Medulla oblongata (tissue), 1 donor: ENCODE measurements around the gene MCU.
"Not testable (repeated sequence)": the region's sequence is repeated elsewhere in the genome, so short reads cannot be mapped to it uniquely, and the experiment has no call there.

Experiments
- DNase-seq: peaks from one replicate; pipeline ENCODE4 v3.0.0-alpha.2; 2015; ENCODE audit errors: extremely low spot score

Gene MCU

DNA sequence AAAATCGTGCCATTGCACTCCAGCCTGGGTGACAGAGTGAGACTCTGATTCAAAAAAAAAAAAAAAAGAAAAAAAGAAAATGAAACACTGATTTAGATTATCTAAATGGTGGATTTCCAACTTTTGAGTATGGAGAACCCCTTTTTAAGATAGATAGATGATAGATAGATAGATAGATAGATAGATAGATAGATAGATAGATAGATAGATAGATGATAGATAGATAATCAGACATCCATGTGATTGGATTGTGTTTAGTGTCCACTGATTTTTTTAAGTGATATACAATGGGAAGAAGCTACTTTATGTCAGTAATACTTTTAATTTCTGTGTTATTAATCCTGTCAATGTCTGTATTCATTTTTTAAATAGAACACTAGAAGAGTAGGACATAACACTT is 207.6 kb downstream of the MCU start:
- no peak for DNase-seq

DNA sequence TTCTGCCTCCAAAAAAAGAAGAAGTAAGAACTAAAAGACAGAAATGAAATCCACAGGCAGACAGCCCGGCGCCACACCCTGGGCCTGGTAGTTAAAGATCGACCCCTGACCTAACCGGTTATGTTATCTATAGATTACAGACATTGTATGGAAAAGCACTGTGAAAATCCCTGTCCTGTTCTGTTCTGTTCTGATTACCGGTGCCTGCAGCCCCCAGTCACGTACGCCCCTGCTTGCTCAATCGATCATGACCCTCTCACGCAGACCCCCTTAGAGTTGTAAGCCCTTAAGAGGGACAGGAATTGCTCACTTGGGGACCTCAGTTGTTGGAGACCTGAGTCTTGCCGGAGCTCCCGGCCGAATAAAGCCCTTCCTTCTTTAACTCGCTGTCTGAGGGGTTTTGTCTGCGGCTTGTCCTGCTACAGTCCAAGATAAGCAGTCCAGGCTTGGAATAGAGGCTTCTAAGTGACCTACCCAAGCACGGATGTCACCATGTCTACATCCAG is 212.1 kb downstream of the MCU start:
- DNase-seq: not testable (repeated sequence)

DNA sequence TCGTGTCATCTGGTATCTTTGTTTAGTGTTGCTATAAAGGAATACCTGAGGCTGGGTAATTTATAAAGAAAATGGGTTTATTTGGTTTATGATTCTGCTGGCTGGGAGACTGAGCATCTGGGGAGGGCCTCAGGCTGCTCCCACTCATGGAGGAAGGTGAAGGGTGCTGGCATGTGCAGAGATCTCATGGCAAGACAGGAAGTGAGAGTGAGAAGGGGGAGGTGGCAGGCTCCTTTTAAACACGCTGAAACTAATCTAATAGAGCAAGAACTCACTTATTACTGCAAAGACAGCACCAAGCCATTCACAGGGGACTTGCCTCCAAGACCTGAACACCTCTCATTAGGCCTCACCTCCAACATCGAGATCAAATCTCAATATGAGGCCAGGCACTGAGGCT is 212.9 kb downstream of the MCU start:
- no peak for DNase-seq

DNA sequence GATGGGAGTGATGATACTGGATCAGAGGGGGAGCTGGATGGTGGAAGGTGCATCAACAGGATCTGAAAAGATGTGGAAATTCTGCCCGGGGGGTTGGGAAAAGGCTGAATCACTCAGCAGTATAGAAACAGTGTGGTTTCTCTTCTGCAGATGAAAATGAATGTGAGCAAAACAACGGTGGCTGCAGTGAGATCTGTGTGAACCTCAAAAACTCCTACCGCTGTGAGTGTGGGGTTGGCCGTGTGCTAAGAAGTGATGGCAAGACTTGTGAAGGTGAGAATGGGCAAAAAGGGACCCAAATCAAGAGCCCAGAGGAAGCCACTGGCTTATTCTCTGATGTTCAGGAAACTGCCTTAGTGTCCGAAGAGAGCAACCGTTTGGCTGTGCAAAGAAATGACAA is 214.5 kb downstream of the MCU start:
- no peak for DNase-seq

DNA sequence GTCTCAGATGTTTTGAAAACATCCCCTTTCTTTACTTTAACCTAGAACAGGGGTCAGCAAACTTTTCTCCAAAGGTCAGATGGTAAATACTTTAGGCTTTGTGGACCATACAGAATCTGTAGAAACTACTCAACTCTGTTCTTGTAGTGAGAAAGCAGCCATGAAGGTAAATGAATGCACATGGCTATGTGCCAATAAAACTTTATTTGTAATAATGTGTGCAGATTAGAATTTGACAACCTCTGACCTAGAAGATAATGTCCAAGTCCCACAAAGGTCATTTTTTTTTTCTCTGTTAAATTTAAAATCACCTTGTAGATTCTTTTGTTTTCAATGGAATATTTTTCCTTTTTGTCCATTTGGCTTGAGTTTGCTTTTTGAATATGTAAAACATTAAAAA is 218.8 kb downstream of the MCU start:
- DNase-seq: no peak

DNA sequence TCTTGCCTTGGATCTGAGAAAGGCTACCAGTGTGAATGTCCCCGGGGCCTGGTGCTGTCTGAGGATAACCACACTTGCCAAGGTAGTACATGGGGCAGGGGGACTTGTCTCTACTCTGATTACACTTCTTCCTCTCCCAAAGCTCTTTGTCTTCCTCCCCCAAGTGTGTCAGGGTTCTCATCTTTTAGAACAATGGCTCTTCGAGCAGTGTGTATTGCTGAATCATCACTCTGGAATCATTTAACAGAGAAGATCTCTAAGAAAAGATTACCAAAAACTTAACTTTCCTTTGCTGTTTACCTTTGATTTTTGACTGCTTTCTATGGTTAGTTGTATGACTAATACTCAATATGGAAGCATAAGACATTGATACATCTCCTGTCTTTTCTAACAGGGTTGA is 219.8 kb downstream of the MCU start:
- no peak for DNase-seq

DNA sequence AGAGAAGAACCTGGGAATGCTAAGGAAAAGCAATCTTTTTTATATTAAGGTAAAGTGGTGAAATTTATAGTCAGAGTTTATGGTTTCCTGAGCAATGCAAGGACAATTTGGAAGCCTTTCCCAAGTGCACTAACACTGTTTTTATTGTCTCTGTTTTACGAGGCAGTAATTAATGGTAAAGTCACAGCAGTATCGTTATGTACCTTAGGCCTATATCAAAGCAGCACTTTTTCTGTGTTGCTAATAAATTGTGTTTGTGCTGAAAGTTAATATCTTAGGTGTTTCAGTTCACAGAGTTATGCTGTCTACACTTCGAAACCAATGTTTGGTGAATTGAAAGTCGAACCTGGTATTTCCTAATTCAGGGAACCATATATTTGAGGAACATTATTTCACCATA is 220.8 kb downstream of the MCU start:
- DNase-seq: no peak

DNA sequence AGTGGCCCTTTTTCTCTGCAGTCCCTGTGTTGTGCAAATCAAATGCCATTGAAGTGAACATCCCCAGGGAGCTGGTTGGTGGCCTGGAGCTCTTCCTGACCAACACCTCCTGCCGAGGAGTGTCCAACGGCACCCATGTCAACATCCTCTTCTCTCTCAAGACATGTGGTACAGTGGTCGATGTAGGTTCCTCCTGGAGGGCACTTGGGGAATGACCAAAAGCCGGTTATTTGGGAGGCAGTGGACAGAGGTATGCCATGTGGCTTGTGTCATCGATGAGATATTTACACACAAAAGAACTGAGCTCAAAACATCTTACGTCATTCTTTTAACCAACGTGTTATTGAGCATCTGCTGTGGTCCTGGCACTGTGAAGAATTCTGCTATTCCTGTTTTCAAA is 221.3 kb downstream of the MCU start:
- no peak for DNase-seq

DNA sequence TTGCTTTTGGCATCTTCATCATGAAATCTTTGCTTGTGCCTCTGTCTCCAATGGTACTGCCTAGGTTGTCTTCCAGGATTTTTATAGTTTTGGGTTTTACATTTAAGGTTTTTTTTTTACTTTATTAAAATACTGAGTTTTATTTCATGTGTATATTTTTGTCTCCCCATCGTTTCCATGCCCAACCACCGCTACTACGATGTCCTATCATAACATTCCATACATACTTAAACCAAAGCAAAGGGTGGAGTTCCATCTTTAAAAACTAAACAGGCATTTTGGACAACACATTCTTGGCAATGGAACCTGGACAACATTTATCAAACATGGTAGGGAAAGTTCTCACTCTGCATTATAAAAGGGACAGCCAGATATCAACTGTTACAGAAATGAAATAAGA is 225.3 kb downstream of the MCU start:
- DNase-seq: not testable (repeated sequence)

DNA sequence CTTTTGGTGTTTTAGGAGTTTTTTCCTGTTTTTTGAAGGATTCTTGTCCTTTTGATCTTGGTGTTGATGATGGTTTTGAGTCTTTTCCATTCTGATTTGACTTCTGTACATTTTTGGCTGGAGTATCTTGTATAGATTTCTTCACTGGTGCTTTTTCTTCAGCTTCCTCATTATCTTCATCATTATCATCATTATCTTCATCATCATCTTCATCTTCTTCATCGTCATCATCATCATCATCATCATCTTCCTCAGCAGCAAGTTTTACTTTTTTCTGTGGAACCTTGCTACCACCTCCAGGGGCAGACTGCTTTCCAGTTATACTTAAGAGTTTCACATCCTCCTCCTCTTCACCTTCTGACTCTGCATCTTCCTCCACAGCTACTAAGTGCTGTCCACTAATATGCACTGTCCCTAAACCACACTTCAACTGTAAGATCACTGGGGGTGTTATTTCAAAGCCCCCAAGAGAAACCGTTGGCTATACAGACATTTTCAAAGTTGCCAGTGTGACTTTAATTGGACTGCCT is 225.9 kb downstream of the MCU start:
- not testable (repeated sequence) for DNase-seq

DNA sequence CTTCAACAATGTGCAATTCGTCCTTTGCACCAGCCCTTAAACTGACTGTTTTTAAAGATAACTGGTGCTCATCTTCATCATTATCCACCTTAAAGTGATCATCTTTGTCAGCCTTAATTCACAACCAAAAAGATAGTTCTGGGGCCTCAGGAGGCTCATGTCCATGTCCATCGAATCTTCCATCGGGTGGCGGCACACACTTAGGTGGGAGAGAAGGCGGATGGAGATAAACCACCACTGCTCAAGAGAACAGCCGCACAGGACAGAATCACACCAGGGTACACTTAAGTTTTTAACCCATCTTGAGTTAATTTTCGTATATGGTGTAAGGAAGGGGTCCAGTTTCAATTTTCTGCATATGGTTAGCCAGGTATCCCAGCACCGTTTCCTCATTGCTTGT is 226.4 kb downstream of the MCU start:
- DNase-seq: no peak

DNA sequence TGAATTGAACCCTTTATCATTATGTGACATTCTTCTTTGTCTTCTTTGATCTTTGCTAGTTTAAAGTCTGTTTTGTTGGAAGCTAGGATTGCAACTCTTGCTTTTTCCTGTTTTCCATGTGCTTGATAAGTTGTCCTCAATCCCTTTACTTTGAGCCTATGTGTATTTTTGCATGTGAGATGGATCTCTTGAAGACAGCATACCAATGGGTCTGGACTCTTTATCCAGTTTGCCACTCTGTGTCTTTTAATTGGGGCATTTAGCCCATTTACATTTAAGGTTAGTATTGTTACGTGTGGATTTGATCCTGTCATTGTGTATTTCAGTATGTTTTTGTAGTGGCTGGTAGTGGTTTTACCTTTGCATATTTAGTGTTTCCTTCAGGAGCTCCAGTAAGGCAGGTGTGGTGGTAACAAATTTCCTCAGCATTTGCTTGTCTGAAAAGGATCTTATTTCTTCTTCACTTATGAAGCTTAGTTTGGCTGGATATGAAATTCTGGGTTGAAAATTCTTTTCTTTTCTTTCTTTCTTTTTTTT is 229.3 kb downstream of the MCU start:
- DNase-seq: not testable (repeated sequence)

DNA sequence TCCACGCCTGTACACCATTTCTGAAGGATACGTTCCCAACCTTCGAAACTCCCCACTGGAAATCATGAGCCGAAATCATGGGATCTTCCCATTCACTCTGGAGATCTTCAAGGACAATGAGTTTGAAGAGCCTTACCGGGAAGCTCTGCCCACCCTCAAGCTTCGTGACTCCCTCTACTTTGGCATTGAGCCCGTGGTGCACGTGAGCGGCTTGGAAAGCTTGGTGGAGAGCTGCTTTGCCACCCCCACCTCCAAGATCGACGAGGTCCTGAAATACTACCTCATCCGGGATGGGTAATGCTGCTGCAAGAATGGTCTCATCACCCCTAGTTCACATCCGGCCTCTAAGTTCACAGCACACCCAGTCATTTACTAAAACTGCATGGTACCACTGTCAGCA is 232.4 kb downstream of the MCU start:
- no peak for DNase-seq

DNA sequence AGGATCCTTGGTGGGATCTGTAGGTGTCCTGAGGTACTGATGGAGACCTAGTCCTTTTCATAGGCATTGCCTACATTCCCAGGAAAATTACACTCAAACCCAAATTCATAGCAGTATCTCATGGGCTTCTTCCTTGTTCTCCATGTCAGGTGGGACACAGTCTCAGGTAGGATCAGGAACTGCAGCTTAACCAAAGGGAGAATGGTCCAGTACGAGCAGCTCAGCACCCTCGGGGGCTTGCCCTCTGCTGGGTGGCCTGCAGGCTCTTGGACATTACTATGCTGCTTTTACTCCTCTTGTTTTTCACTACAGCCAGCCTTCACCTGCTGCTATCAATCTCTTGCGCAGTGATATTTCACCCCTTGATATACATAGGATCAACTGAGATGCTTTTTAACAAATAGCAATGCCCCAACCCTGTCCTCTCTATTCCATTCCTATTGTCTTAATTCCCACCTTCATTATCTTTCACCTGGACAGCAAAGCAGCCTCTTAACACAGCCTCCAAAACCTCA is 234.1 kb downstream of the MCU start:
- DNase-seq: no peak

DNA sequence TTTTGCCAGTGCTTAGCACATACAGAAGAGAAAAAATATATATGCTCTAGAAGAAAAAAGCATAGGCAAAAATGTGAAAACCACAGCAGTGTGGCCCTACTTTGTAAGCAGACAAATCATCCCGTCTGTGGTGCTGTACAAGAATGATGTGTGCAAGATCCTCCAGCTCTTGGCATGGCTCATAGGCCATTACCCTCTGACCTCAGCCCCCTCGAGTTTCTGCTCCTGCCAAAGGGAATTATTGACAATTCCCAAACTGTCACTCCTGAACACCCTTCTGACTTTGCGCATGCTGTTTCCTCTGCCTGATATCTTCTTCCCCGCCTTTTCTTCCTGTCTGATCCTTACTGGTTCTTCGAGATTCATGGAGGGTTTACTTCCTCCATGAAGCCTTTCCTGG is 235.5 kb downstream of the MCU start:
- no peak for DNase-seq

DNA sequence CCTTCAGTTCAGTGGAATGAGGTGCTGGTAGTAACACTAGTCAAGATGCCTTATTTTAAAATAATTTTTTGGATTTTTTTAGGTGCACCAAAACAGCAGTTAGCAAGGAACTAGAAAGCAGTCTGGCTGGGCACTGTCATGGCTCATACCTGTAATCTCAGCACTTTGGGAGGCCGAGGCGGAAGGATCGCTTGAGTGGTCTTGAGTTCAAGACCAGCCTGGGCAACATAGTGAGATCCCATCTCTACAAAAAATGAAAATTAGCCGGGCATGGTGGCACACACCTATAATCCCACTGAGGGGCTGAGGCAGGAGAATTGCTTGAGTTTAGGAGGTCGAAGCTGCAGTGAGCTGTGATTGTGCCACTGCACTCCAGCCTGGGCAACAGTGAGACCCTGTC is 236.9 kb downstream of the MCU start:
- no peak for DNase-seq

DNA sequence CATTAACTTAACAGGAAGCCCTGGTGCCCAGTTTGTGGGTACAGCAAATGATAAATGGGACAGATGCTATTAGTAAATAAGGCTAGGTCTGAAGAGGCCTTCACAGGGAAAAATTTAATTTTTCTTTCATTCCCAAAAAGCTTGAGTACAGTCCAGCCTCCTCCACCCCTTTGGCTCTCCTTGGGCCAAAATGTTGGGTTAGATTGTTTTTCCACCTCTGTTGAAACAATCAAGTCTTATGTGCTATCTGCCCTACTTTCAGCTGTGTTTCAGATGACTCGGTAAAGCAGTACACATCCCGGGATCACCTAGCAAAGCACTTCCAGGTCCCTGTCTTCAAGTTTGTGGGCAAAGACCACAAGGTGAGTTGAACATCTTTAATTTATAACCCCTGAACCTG is 238.3 kb downstream of the MCU start:
- no peak for DNase-seq

DNA sequence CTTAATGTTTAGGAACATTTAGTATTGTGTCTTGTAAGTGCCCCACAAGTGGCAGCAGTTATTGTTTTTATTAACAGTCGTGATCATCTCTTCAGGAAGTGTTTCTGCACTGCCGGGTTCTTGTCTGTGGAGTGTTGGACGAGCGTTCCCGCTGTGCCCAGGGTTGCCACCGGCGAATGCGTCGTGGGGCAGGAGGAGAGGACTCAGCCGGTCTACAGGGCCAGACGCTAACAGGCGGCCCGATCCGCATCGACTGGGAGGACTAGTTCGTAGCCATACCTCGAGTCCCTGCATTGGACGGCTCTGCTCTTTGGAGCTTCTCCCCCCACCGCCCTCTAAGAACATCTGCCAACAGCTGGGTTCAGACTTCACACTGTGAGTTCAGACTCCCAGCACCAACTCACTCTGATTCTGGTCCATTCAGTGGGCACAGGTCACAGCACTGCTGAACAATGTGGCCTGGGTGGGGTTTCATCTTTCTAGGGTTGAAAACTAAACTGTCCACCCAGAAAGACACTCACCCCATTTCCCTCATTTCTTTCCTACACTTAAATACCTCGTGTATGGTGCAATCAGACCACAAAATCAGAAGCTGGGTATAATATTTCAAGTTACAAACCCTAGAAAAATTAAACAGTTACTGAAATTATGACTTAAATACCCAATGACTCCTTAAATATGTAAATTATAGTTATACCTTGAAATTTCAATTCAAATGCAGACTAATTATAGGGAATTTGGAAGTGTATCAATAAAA is 240.5 kb downstream of the MCU start:
- no peak for DNase-seq

DNA sequence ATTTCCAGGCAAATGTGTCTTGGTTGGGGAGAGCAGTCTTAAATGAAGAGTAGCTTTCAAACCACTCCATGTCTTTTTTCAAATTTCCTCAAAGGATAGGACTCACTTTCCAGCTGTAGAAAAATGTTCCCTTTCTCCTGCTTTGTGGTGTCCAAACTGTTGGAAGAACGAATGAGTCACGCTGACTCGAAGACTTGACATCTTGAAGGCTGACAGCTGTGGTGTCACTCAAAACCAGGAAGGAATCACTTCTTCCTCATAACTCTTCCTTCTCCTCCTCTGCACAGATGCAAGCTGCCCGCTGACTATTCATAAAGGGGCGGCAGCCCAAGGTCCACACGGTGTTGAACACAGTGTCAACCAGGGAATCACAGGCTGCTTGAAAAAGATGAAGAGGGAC is 243.4 kb downstream of the MCU start:
- DNase-seq: no peak
